K562 (cell line): ENCODE data around the gene KIAA0513. TPM values are rescaled to one million over a fixed set of nuclear protein-coding genes. Genes with fewer than 3 reads are reported as not detected.

ENCODE experiments used
- CC2D1A ChIP-seq: fragments of 450-650 bp; IDR thresholded peaks from 2 replicates; pipeline ENCODE4 v1.6.1; 2017; ENCODE audit warnings: mild to moderate bottlenecking
- ETV5 ChIP-seq: sonication (generic); formaldehyde crosslinking; IDR thresholded peaks from 2 replicates; pipeline ENCODE4 v1.4.0; 2020; ENCODE audit warnings: low read depth, mild to moderate bottlenecking, missing genetic modification reagents
- FOXA3 ChIP-seq, 2 experiments: fragments of 450-650 bp in 1 of 2; sonication (generic) in 1 of 2; formaldehyde crosslinking; IDR thresholded peaks in 1 of 2; conservative IDR thresholded peaks in 1 of 2; 2 replicates each; pipeline versions ENCODE4 v1.4.0 to v1.8.0; 2020 to 2022; ENCODE audit warnings: mild to moderate bottlenecking in 2 of 2, missing genetic modification reagents in 1 of 2
- FOXM1 ChIP-seq, 2 experiments: fragments of 450-650 bp in 1 of 2; sonication (generic) in 1 of 2; formaldehyde crosslinking in 1 of 2; IDR thresholded peaks; 2 replicates each; pipeline versions ENCODE4 v1.6.1 to v1.9.0; 2017 to 2022; ENCODE audit warnings: low read depth in 2 of 2, mild to moderate bottlenecking in 2 of 2, missing genetic modification reagents in 1 of 2, moderate library complexity in 1 of 2
- KDM5B ChIP-seq: fragments of 200-600 bp; sonication (generic); IDR thresholded peaks from 2 replicates; pipeline ENCODE4 v1.6.1; 2012; ENCODE audit warnings: low read depth, mild to moderate bottlenecking, moderate library complexity, low read length, control low read depth, inconsistent platforms; ENCODE audit not compliant: insufficient replicate concordance
- MCM2 ChIP-seq: fragments of 450-650 bp; IDR thresholded peaks from 2 replicates; pipeline ENCODE4 v1.6.1; 2017; ENCODE audit warnings: low read depth, mild to moderate bottlenecking
- PHF8 ChIP-seq: fragments of 200-600 bp; sonication (generic); IDR thresholded peaks from 2 replicates; pipeline ENCODE4 v1.6.1; 2012; ENCODE audit warnings: mixed run types, mild to moderate bottlenecking, inconsistent platforms, low read length, moderate library complexity, borderline replicate concordance
- SUPT5H ChIP-seq: fragments of 450-650 bp; IDR thresholded peaks from 2 replicates; pipeline ENCODE4 v1.6.1; 2016
- VEZF1 ChIP-seq: fragments of 200-800 bp; sonication (Bioruptor generic); IDR thresholded peaks from 2 replicates; pipeline ENCODE4 v1.6.1; 2017; ENCODE audit warnings: missing genetic modification characterization, missing compliant biosample characterization
- ZBTB17 ChIP-seq: fragments of 450-650 bp; formaldehyde crosslinking; IDR thresholded peaks from 2 replicates; pipeline ENCODE4 v1.4.0; 2020; ENCODE audit warnings: mild to moderate bottlenecking
- ZBTB9 ChIP-seq: fragments of 450-650 bp; formaldehyde crosslinking; IDR thresholded peaks from 2 replicates; pipeline ENCODE4 v1.4.0; 2020; ENCODE audit warnings: mild to moderate bottlenecking, moderate library complexity
- ZNF212 ChIP-seq: fragments of 450-650 bp; formaldehyde crosslinking; IDR thresholded peaks from 2 replicates; pipeline ENCODE4 v1.4.0; 2020; ENCODE audit warnings: mild to moderate bottlenecking
- polyA plus RNA-seq, 8 experiments: library from polyadenylated mRNA; depleted of rRNA in 4 of 8; stranded (reverse) in 5 of 8; unstranded in 3 of 8; fragments of >200 nt; fragmentation: Nextera tagmentation in 2 of 8; fragmentation: Illumina TruSeq in 1 of 8; extraction: Ambion mirVana in 2 of 8; extraction: Trizol in 1 of 8; gene quantifications; 2 replicates each; pipeline versions ENCODE4 v1.2.1 to v1.2.3, GENCODE V29; 2011 to 2014; ENCODE audit warnings: inconsistent platforms in 1 of 8, missing spikeins in 1 of 8
- total RNA-seq, 7 experiments: library from RNA; depleted of rRNA in 6 of 7; stranded (reverse); fragments of >200 nt in 6 of 7; fragmentation: Illumina TruSeq in 2 of 7; extraction: Trizol in 2 of 7; gene quantifications; 2 replicates each; pipeline versions ENCODE4 v1.2.1 to v1.2.3, GENCODE V29; 2011 to 2021; ENCODE audit warnings: low replicate concordance in 1 of 7
- TF ChIP-seq, protein P1 (sequence below): fragments of 250-450 bp; sonication (Bioruptor Pico); IDR thresholded peaks from 2 replicates; pipeline ENCODE4 v1.8.0; 2021; ENCODE audit warnings: moderate library complexity, mild to moderate bottlenecking, inconsistent platforms
- TF ChIP-seq, protein P2 (sequence below): sonication (generic); formaldehyde crosslinking; IDR thresholded peaks from 2 replicates; pipeline ENCODE4 v1.8.0; 2022; ENCODE audit warnings: mild to moderate bottlenecking, missing genetic modification reagents

The KIAA0513 gene
- total and polyA plus RNA-seq, 9 of the 15 experiments (the other 6 are each of a cell fraction or from before 2014, with no cell fraction given): 0.18 to 13.7 (median 10.2) TPM

DNA sequence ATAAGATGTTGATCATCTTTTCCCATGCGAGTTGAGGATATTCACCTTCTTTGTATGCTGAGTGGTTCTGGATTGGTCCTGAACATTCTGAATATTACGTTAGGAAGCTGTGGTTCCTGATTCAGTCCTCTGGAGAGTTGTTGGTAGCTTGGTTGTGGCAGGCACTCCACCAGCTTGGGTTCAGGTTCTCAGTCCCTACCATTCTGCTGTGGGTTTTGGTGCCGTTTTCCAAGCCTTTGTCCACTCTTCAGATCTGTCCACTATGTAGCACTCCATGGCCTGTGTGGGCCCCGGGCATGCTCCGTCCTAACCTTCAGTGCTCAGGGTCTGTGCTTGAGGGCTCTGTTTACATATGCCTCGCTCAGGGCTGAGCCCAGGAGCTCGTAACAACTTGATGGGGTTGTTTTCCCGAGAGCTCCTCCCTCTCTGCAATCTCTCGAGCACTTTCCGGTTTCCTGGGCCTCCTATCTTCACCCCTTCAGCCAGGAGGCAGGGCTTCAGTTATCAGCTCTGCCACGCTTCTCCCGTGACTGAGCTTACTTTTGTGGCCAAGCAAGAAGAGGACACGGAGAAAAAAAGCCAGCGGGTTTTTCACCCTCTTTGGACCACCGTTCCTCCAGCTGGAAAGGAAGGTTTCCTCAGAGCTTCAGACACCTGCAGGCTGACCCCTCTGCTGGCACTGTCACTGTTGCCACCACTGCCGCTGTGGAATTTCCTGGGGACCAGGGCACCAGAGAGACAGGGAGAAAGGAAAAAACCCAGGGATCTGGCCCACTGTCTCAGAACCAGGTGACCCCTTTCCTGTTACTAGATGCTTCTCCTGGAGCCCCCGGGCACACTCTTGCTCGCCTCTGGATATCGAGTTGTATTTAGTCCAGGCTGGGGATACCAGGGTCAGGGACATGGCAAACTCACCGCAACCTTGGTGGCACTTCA lies 19.6 kb downstream of the KIAA0513 start (continued):
- TF ChIP-seq FOXA3 (CRISPR knock-in tag; conservative IDR thresholded peaks at IDR 0.05 in 1 of 2, IDR thresholded peaks at IDR 0.05 in 1 of 2): peak; percentile 88 to 92; a peak in 3 of 4 replicates
- peak; percentile 59; the same call in 1 of the 2 replicates for TF ChIP-seq PHF8
- peak; percentile 66 for TF ChIP-seq KDM5B
- TF ChIP-seq SUPT5H: peak; percentile 84
- TF ChIP-seq MCM2: no peak
- no peak for TF ChIP-seq ZNF212 (CRISPR knock-in tag)
- peak; percentile 96 for TF ChIP-seq ETV5
- TF ChIP-seq, protein P1, sequence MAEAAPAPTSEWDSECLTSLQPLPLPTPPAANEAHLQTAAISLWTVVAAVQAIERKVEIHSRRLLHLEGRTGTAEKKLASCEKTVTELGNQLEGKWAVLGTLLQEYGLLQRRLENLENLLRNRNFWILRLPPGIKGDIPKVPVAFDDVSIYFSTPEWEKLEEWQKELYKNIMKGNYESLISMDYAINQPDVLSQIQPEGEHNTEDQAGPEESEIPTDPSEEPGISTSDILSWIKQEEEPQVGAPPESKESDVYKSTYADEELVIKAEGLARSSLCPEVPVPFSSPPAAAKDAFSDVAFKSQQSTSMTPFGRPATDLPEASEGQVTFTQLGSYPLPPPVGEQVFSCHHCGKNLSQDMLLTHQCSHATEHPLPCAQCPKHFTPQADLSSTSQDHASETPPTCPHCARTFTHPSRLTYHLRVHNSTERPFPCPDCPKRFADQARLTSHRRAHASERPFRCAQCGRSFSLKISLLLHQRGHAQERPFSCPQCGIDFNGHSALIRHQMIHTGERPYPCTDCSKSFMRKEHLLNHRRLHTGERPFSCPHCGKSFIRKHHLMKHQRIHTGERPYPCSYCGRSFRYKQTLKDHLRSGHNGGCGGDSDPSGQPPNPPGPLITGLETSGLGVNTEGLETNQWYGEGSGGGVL (CRISPR knock-in tag): no peak
- peak; percentile 66 for TF ChIP-seq VEZF1 (CRISPR knock-in tag)
- peak; percentile 85 for TF ChIP-seq FOXM1 (IDR thresholded peaks at IDR 0.05; ENCODE audit: low read depth)
- no peak for TF ChIP-seq FOXM1 (CRISPR knock-in tag; IDR thresholded peaks at IDR 0.05; ENCODE audit: low read depth)
- TF ChIP-seq CC2D1A: peak; percentile 67; the same call in 1 of the 2 replicates
- TF ChIP-seq, protein P2, sequence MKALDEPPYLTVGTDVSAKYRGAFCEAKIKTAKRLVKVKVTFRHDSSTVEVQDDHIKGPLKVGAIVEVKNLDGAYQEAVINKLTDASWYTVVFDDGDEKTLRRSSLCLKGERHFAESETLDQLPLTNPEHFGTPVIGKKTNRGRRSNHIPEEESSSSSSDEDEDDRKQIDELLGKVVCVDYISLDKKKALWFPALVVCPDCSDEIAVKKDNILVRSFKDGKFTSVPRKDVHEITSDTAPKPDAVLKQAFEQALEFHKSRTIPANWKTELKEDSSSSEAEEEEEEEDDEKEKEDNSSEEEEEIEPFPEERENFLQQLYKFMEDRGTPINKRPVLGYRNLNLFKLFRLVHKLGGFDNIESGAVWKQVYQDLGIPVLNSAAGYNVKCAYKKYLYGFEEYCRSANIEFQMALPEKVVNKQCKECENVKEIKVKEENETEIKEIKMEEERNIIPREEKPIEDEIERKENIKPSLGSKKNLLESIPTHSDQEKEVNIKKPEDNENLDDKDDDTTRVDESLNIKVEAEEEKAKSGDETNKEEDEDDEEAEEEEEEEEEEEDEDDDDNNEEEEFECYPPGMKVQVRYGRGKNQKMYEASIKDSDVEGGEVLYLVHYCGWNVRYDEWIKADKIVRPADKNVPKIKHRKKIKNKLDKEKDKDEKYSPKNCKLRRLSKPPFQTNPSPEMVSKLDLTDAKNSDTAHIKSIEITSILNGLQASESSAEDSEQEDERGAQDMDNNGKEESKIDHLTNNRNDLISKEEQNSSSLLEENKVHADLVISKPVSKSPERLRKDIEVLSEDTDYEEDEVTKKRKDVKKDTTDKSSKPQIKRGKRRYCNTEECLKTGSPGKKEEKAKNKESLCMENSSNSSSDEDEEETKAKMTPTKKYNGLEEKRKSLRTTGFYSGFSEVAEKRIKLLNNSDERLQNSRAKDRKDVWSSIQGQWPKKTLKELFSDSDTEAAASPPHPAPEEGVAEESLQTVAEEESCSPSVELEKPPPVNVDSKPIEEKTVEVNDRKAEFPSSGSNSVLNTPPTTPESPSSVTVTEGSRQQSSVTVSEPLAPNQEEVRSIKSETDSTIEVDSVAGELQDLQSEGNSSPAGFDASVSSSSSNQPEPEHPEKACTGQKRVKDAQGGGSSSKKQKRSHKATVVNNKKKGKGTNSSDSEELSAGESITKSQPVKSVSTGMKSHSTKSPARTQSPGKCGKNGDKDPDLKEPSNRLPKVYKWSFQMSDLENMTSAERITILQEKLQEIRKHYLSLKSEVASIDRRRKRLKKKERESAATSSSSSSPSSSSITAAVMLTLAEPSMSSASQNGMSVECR (CRISPR knock-in tag): peak; percentile 13; the same call in 1 of the 2 replicates
- TF ChIP-seq ZBTB9: peak; percentile 99
- TF ChIP-seq ZBTB17 (CRISPR knock-in tag): 0 out of 2 replicates have a peak, but pooled peaks have one; percentile 20
